ENCODE results near the gene HSPA4L.

DNA sequence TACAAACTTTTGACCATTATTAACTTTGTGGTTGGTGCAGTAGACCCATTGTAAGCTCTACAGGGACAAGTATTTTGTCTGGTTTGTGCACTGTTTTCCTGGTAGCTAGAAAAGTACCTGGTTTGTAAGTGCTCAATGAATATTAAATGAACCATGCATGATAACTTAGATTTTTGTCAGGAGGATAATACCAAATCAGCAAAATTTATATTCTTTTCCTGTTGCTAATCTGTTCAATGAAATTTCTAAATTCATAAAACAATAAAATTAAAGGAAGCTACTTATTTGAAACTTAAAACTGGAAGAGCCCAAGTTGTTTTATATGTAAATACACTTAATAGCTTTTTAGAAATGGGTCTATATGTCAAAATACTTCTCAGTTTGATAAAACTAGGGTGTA is 17.6 kb downstream of the HSPA4L start:
- TF ChIP-seq, protein P1, sequence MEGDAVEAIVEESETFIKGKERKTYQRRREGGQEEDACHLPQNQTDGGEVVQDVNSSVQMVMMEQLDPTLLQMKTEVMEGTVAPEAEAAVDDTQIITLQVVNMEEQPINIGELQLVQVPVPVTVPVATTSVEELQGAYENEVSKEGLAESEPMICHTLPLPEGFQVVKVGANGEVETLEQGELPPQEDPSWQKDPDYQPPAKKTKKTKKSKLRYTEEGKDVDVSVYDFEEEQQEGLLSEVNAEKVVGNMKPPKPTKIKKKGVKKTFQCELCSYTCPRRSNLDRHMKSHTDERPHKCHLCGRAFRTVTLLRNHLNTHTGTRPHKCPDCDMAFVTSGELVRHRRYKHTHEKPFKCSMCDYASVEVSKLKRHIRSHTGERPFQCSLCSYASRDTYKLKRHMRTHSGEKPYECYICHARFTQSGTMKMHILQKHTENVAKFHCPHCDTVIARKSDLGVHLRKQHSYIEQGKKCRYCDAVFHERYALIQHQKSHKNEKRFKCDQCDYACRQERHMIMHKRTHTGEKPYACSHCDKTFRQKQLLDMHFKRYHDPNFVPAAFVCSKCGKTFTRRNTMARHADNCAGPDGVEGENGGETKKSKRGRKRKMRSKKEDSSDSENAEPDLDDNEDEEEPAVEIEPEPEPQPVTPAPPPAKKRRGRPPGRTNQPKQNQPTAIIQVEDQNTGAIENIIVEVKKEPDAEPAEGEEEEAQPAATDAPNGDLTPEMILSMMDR (IDR thresholded peaks at IDR 0.05; ENCODE audit: insufficient read depth, low read length, poor library complexity, severe bottlenecking), result no peak
- no peak for TF ChIP-seq EZH2phosphoT487 (conservative IDR thresholded peaks at IDR 0.05; ENCODE audit: low read length)
